ENCODE results near the gene UBB.

Gene UBB

DNA sequence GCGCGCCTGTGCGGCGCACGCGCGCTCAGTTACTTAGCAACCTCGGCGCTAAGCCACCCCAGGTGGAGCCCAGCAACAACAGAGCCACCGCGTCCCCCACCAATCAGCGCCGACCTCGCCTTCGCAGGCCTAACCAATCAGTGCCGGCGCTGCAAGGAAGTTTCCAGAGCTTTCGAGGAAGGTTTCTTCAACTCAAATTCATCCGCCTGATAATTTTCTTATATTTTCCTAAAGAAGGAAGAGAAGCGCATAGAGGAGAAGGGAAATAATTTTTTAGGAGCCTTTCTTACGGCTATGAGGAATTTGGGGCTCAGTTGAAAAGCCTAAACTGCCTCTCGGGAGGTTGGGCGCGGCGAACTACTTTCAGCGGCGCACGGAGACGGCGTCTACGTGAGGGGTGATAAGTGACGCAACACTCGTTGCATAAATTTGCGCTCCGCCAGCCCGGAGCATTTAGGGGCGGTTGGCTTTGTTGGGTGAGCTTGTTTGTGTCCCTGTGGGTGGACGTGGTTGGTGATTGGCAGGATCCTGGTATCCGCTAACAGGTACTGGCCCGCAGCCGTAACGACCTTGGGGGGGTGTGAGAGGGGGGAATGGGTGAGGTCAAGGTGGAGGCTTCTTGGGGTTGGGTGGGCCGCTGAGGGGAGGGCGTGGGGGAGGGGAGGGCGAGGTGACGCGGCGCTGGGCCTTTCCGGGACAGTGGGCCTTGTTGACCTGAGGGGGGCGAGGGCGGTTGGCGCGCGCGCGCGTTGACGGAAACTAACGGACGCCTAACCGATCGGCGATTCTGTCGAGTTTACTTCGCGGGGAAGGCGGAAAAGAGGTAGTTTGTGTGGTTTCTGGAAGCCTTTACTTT is at the start of gene UBB:
Gene UBB, plus strand, starts transcription at position 452 of the 856 bp plus-strand sequence. CDS start 817 bp downstream, outside the sequence.
- TF ChIP-seq, protein P1, sequence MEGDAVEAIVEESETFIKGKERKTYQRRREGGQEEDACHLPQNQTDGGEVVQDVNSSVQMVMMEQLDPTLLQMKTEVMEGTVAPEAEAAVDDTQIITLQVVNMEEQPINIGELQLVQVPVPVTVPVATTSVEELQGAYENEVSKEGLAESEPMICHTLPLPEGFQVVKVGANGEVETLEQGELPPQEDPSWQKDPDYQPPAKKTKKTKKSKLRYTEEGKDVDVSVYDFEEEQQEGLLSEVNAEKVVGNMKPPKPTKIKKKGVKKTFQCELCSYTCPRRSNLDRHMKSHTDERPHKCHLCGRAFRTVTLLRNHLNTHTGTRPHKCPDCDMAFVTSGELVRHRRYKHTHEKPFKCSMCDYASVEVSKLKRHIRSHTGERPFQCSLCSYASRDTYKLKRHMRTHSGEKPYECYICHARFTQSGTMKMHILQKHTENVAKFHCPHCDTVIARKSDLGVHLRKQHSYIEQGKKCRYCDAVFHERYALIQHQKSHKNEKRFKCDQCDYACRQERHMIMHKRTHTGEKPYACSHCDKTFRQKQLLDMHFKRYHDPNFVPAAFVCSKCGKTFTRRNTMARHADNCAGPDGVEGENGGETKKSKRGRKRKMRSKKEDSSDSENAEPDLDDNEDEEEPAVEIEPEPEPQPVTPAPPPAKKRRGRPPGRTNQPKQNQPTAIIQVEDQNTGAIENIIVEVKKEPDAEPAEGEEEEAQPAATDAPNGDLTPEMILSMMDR (IDR thresholded peaks at IDR 0.05): no peak
- Histone ChIP-seq H3K27ac (peak within 1 kb of the TSS; percentile 94 to 95), H3K4me3 (peak within 1 kb of the TSS; percentile 79)
- peak; percentile 97 for DNase-seq (ENCODE audit: low spot score)

DNA sequence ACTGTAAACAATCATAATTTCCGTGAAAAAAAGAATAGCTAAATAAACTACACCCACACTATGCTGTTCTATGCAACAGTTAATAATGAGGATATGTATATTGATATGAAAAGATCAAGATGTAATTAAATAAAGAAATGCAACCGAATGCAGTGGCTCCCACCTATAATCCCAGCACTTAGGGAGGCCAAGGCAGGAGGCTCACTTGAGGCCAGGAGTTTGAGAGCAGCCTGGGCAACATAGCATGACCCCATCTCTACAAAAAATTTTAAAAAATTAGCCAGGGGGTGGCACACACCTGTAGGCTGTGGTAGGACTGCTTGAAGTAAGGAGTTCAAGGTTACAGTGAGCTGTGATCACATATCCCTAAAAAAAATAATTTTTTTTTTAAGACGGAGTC is 42.5 kb upstream of the UBB start:
- TF ChIP-seq, protein P1 (IDR thresholded peaks at IDR 0.05): no peak
- no peak for DNase-seq (ENCODE audit: low spot score)
- Histone ChIP-seq H3K27ac (no peak overlapping the region), H3K4me3 (no peak overlapping the region)

DNA sequence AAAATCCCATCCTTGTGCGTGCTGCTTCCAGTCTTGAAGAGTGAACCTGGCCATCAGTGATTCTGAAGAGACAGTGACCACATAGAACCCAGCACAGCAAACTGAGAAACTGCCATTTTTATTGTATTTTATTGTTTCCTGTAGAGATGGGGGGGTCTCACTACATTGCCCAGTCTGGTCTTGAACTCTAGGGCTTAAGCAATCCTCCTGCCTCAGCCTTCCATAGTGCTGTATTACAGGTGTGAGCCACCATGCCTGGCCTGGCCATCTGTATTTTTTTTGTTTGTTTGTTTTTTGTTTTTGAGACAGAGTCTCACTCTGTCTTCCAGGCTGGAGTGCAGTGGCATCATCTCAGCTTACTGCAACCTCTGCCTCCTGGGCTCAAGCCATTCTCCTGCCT is 41.5 kb upstream of the UBB start:
- DNase-seq (ENCODE audit: low spot score): no peak
- TF ChIP-seq, protein P1 (IDR thresholded peaks at IDR 0.05): no peak

DNA sequence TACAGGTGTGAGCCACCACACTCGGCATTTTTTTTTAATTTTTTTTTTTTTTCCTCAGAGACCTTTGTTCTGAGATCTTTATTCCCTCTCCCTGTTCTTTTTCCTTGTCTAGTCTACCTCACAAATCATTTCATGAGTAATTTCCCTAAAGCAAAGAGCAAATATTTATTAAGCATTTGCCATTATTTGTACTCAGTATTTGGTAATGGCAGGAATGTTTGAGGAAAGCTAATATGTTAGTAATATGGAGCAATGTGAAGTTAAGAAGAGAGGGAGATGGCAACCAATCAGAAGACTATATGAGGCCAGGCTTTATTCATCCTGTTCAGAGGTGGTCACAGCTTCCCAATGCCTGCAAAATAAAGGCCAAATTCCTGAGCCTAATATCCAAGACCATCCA is 40.9 kb upstream of the UBB start:
- no peak for DNase-seq (ENCODE audit: low spot score)
- TF ChIP-seq, protein P1 (IDR thresholded peaks at IDR 0.05): no peak
- H3K27ac ChIP-seq: no peak overlapping the region
- H3K4me3 ChIP-seq: no peak overlapping the region

More for the DNA sequence above, 41.5 kb upstream of the UBB start:
- H3K4me3 ChIP-seq: no peak overlapping the region
- H3K27ac ChIP-seq: no peak overlapping the region

DNA sequence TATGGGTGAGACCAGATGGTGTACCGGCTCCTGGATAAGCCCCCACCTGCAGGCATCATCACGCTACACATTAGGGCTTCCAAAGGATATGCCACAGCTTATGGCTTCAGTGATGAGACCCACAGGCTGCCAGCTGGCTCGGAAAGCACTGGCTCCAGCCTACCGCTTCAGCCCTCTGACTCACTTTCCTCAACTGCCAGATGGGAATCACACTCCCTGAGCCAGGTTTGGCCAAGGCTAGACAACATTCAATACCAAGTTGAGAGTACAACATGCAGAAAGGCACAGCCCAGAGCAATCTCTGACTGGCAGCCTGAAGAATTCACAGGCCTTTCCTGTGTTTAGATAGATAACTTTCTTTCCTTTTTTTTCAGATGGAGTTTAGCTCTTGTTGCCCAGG is 37.9 kb upstream of the UBB start:
- no peak overlapping the region for H3K4me3 ChIP-seq
- H3K27ac ChIP-seq: no peak overlapping the region
- TF ChIP-seq, protein P1 (IDR thresholded peaks at IDR 0.05): no peak
- DNase-seq (ENCODE audit: low spot score): no peak

DNA sequence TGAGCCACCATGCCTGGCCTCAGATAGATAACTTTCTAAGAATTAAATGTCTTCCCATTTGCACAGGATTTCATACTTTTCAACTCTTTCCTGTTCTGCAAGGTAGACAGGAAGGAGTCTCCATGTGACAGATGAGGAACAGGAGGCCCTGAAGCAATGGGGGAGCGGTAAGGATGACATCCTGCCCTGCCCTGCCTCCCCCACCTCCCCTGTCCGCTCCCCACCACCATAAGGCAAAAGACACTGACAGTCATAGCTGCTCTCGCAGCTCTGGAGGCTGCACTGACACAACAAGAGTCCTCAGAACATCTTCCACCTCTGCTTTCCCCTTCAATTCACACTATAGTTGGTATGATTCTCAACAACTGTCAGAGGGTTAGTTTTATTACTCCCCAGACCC is 37.3 kb upstream of the UBB start:
- Histone ChIP-seq H3K4me3 (no peak overlapping the region), H3K27ac (no peak overlapping the region)
- TF ChIP-seq, protein P1 (IDR thresholded peaks at IDR 0.05): no peak
- DNase-seq (ENCODE audit: low spot score): no peak

DNA sequence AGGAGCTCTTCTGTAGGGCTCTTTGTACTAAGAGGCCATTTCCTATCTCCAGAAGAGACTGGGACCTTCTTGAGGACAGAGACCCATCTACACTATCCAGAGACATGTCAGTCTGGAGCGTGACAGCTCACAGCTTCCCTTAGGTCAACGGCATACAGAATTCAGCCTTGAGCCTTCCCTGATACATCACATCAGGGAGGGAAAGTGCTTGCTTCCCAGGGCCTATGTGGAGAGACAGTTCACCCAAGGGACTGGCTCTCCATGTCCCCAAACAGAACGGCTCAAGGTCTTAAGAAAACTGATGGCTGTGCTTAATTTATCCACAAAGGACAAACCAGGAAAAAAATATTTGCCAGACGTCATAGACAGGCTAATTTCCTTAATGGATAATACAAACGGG is 35.3 kb upstream of the UBB start:
- TF ChIP-seq, protein P1 (IDR thresholded peaks at IDR 0.05): no peak
- no peak overlapping the region for H3K27ac ChIP-seq
- H3K4me3 ChIP-seq: no peak overlapping the region
- DNase-seq (ENCODE audit: low spot score): no peak

Measured in coronary artery (tissue), 2 donors.